GM12878 (cell line): ENCODE data around the gene LINGO1. TPM values are rescaled to one million over a fixed set of nuclear protein-coding genes. Genes with fewer than 3 reads are reported as not detected.

ENCODE experiments used
- ATAC-seq: fragments of 200-7000 bp; cut with Tn5 transposase; 3 replicates; pipeline ENCODE4 v1.9.1; 2020; ENCODE audit warnings: mild to moderate bottlenecking, moderate library complexity
- BruUV-seq: library from RNA; stranded (reverse); fragments of 400-500 nt; replicated peaks from 2 replicates; lab custom pipeline; 2021; lab: Mats Ljungman, UMichigan
- CTCF ChIA-PET: fragments of 300-600 bp; sonication (Branson Sonifier 250); formaldehyde crosslinking; extraction: SDS; loops from one replicate; lab custom pipeline; 2021; ENCODE audit warnings: inconsistent platforms; lab: Yijun Ruan, JAX
- POLR2A ChIA-PET: fragments of 350-600 bp; formaldehyde crosslinking; extraction: SDS; loops from one replicate; lab custom pipeline; 2021; ENCODE audit warnings: inconsistent platforms; lab: Charles Lee
- RAD21 ChIA-PET: fragments of 300-600 bp; sonication (Branson Sonifier 250); formaldehyde crosslinking; loops from one replicate; lab custom pipeline; 2023; ENCODE audit warnings: antibody characterized with exemption; ENCODE audit not compliant: unreplicated experiment; lab: Charles Lee
- SMC1A ChIA-PET: fragments of 300-600 bp; sonication (Branson Sonifier 250); formaldehyde crosslinking; loops from one replicate; lab custom pipeline; 2023; ENCODE audit not compliant: unreplicated experiment, uncharacterized antibody; lab: Charles Lee
- DNase-seq: peaks from one replicate; pipeline ENCODE4 v3.0.0-alpha.2; 2011; ENCODE audit warnings: low read depth, low spot score
- FAIRE-seq: peaks from 3 replicates; lab custom pipeline; 2011; peaks lifted over from hg19 to GRCh38; lab: Jason Lieb, UNC
- H2AFZ ChIP-seq: 2 replicates; pipeline ENCODE4 v1.6.0; 2011; ENCODE audit warnings: low read depth, low read length, control low read depth; ENCODE audit not compliant: control insufficient read depth
- H3K27ac ChIP-seq: 2 replicates; pipeline ENCODE4 v1.5.1; 2011; ENCODE audit warnings: control low read depth; ENCODE audit not compliant: control insufficient read depth, insufficient read depth
- H3K27me3 ChIP-seq, 2 experiments: replicated peaks in 1 of 2; 2 replicates each; pipeline versions ENCODE4 v1.6.0 to v1.6.1; 2011; ENCODE audit warnings: low read length in 1 of 2; ENCODE audit not compliant: control insufficient read depth in 2 of 2, insufficient read depth in 2 of 2
- H3K36me3 ChIP-seq, 2 experiments: 2 replicates each; pipeline ENCODE4 v1.5.1; 2011; ENCODE audit warnings: low read length in 1 of 2; ENCODE audit not compliant: control insufficient read depth in 2 of 2, insufficient read depth in 2 of 2
- H3K4me1 ChIP-seq: 2 replicates; pipeline ENCODE4 v1.6.1; 2011; ENCODE audit warnings: mild to moderate bottlenecking, low read length, moderate library complexity, mixed read lengths; ENCODE audit not compliant: control insufficient read depth, insufficient read depth
- H3K4me2 ChIP-seq: 2 replicates; pipeline ENCODE4 v1.6.0; 2011; ENCODE audit warnings: control low read depth; ENCODE audit not compliant: control insufficient read depth, insufficient read depth
- H3K4me3 ChIP-seq: fragments of 200-600 bp; sonication (generic); 2 replicates; pipeline ENCODE4 v1.5.1; 2016
- H3K79me2 ChIP-seq: 2 replicates; pipeline ENCODE4 v1.6.0; 2011; ENCODE audit warnings: low read length; ENCODE audit not compliant: control insufficient read depth, insufficient read depth
- H3K9ac ChIP-seq: 2 replicates; pipeline ENCODE4 v1.8.0; 2011; ENCODE audit warnings: low read length, control low read depth, mixed read lengths; ENCODE audit not compliant: control insufficient read depth, insufficient read depth
- H3K9me3 ChIP-seq: replicated peaks from 3 replicates; pipeline ENCODE4 v1.5.1; 2011; ENCODE audit warnings: mild to moderate bottlenecking, low read length; ENCODE audit not compliant: control insufficient read depth, insufficient read depth
- H4K20me1 ChIP-seq: 2 replicates; pipeline ENCODE4 v1.6.0; 2011; ENCODE audit not compliant: control insufficient read depth, insufficient read depth
- BCL3 ChIP-seq: IDR thresholded peaks from 2 replicates; pipeline ENCODE4 v1.6.1; 2011; ENCODE audit warnings: borderline replicate concordance, low read depth, mild to moderate bottlenecking, moderate library complexity, low read length; ENCODE audit not compliant: insufficient read depth, poor library complexity, severe bottlenecking
- CTCF ChIP-seq, 3 experiments: IDR thresholded peaks in 2 of 3; conservative IDR thresholded peaks in 1 of 3; 2 replicates each; pipeline ENCODE4 v1.5.1; 2011; ENCODE audit warnings: low read depth in 3 of 3, low read length in 3 of 3, mild to moderate bottlenecking in 3 of 3, control low read depth in 2 of 3, moderate library complexity in 2 of 3, inconsistent platforms in 1 of 3, mixed read lengths in 1 of 3; ENCODE audit not compliant: control insufficient read depth in 2 of 3, insufficient read depth in 1 of 3; ENCODE audit errors: extremely low read depth in 1 of 3
- ETV6 ChIP-seq, 2 experiments: fragments of 450-650 bp in 1 of 2; IDR thresholded peaks in 1 of 2; conservative IDR thresholded peaks in 1 of 2; 2 replicates each; pipeline ENCODE4 v1.6.1; 2014; ENCODE audit warnings: antibody characterized with exemption in 1 of 2, borderline replicate concordance in 1 of 2, low read depth in 1 of 2, mild to moderate bottlenecking in 1 of 2, moderate library complexity in 1 of 2
- NFYB ChIP-seq: IDR thresholded peaks from 2 replicates; pipeline ENCODE4 v1.6.1; 2011; ENCODE audit warnings: low read depth, mild to moderate bottlenecking, low read length, improper control_type of control experiment, moderate library complexity; ENCODE audit not compliant: insufficient read depth
- NR2C1 ChIP-seq: fragments of 450-650 bp; IDR thresholded peaks from 2 replicates; pipeline ENCODE4 v1.6.1; 2017; ENCODE audit warnings: antibody characterized with exemption, mild to moderate bottlenecking, moderate library complexity
- NRF1 ChIP-seq: conservative IDR thresholded peaks from 2 replicates; pipeline ENCODE4 v1.6.1; 2011; ENCODE audit warnings: mild to moderate bottlenecking, low read depth, low read length, improper control_type of control experiment
- RAD21 ChIP-seq: IDR thresholded peaks from 2 replicates; pipeline ENCODE4 v1.6.1; 2011; ENCODE audit warnings: mild to moderate bottlenecking, low read depth, low read length, moderate library complexity; ENCODE audit not compliant: insufficient read depth
- RFX5 ChIP-seq: IDR thresholded peaks from 2 replicates; pipeline ENCODE4 v1.6.1; 2011; ENCODE audit warnings: low read depth, low read length, improper control_type of control experiment
- TARDBP ChIP-seq: IDR thresholded peaks from 2 replicates; pipeline ENCODE4 v1.6.1; 2016; ENCODE audit warnings: borderline replicate concordance
- ZBTB4 ChIP-seq: fragments of 450-650 bp; formaldehyde crosslinking; IDR thresholded peaks from 2 replicates; pipeline ENCODE4 v1.4.0; 2022; ENCODE audit warnings: mild to moderate bottlenecking, moderate library complexity
- ZNF274 ChIP-seq: IDR thresholded peaks from one replicate; pipeline ENCODE4 v1.8.0; 2011; ENCODE audit not compliant: insufficient read length, insufficient read depth
- WGBS: methylation state at CpG from one replicate; pipeline ENCODE4 v1.1.6; 2016; ENCODE audit warnings: low lambda C conversion rate; ENCODE audit not compliant: insufficient replicate concordance, insufficient coverage; ENCODE audit errors: missing lambda C conversion rate; 5-methylcytosine and 5-hydroxymethylcytosine counted together
- in situ Hi-C: fragments of 300-500 bp; cut with MboI; formaldehyde crosslinking; loops from 9 replicates; pipeline ENCODE4 v1.14.3; 2018; ENCODE audit warnings: mixed read lengths
- intact Hi-C: fragments of 100-400 bp; cut with micrococcal nuclease; formaldehyde crosslinking; loops from one replicate; pipeline ENCODE4 v1.14.2; 2022; ENCODE audit not compliant: unreplicated experiment
- polyA plus RNA-seq, 11 experiments: library from polyadenylated mRNA; depleted of rRNA in 4 of 11; unstranded in 6 of 11; stranded (reverse) in 5 of 11; fragments of >200 nt; fragmentation: Nextera tagmentation in 4 of 11; fragmentation: Illumina TruSeq in 1 of 11; extraction: Ambion mirVana in 4 of 11; extraction: Trizol in 1 of 11; gene quantifications; 1 replicate in 1 of 11; 2 replicates in 10 of 11; pipeline versions ENCODE4 v1.2.1 to v1.2.3, GENCODE V29; 2011 to 2016; ENCODE audit warnings: inconsistent platforms in 2 of 11, missing spikeins in 2 of 11, low read depth in 1 of 11
- total RNA-seq, 4 experiments: library from RNA; depleted of rRNA in 3 of 4; stranded (reverse); fragments of >200 nt in 3 of 4; fragmentation: Illumina TruSeq in 1 of 4; extraction: Trizol in 1 of 4; gene quantifications; 2 replicates each; pipeline versions ENCODE4 v1.2.1 to v1.2.3, GENCODE V29; 2013 to 2021

Gene LINGO1
- total and polyA plus RNA-seq, 10 of the 15 experiments (the other 5 are each of a cell fraction or from before 2014, with no cell fraction given) = 0.04 to 3.9 (median 0.17) TPM; not detected in 6

GRCh38 chr15:77629070-77630030 lies 3.4 kb downstream of the LINGO1 start:
- POLR2A ChIA-PET = interaction anchor here (0.5 kb wide), 1 partner anchor 227 kb away, joined by 5 read pairs; no protein-coding TSS in a partner anchor
- intact Hi-C loops = loop anchor here (5.0 kb wide), 1 partner anchor 442 kb away; no protein-coding TSS in a partner anchor
- ATAC-seq (no peak), FAIRE-seq (no peak), DNase-seq (no peak)
- Histone ChIP-seq H3K27me3 (peaks cover 11 to 15% of the 10 kb centered on the region in 2 experiments), H4K20me1 (no peaks in the 10 kb centered on the region), H3K4me2 (no peak overlapping the region), H3K4me1 (no peaks in the 10 kb centered on the region; the same call in 1 of the 2 replicates), H3K79me2 (no peaks in the 10 kb centered on the region), H3K9ac (no peak overlapping the region), H3K27ac (no peak overlapping the region), H3K4me3 (no peak overlapping the region), H3K36me3 (no peaks in the 10 kb centered on the region), H3K9me3 (no peaks in the 10 kb centered on the region), H2AFZ (no peak overlapping the region)
- no peak for TF ChIP-seq NRF1
- TF ChIP-seq ZBTB4 (CRISPR knock-in tag) = no peak
- TF ChIP-seq NR2C1 = no peak
- TF ChIP-seq ZNF274 = no peak
- TF ChIP-seq NFYB = no peak
- TF ChIP-seq ETV6 (conservative IDR thresholded peaks at IDR 0.05 in 1 of 2, IDR thresholded peaks at IDR 0.05 in 1 of 2; ENCODE audit: borderline replicate concordance in 1 of 2, low read depth in 1 of 2) = no peak
- no peak for TF ChIP-seq CTCF (IDR thresholded peaks at IDR 0.05 in 2 of 3, conservative IDR thresholded peaks at IDR 0.05 in 1 of 3; ENCODE audit: control insufficient read depth in 2 of 3, extremely low read depth in 1 of 3, insufficient read depth in 1 of 3, low read depth in 3 of 3, low read length in 3 of 3)
- no peak for TF ChIP-seq RFX5
- TF ChIP-seq RAD21 = no peak
- TF ChIP-seq BCL3 = no peak
- no peak for TF ChIP-seq TARDBP
- 12% methylated on average over 8 of the region's 8 CpGs for WGBS
- CTCF ChIA-PET = interaction anchor here (2.0 to 5.0 kb wide), 2 partner anchors 12 to 192 kb away, joined by 9 to 17 read pairs; no protein-coding TSS in a partner anchor
- no TSS peak for BruUV-seq
- in situ Hi-C loops = loop anchor here (25.0 kb wide), 1 partner anchor 183 kb away; no protein-coding TSS in a partner anchor
- SMC1A ChIA-PET = no interaction called here
- RAD21 ChIA-PET = interaction anchor here (1.2 kb wide), 1 partner anchor 192 kb away, joined by 3 read pairs; no protein-coding TSS in a partner anchor
